Stimulated activated CD8-positive, alpha-beta memory T cell treated with anti-CD3 and anti-CD28 coated beads, Interleukin-12 subunit alpha, Interleukin-12 subunit beta, amount 100 ng/mL, for 4 hours (primary cell): Measurements from ENCODE around the gene MTHFD1.

Experiments used
- DNase-seq: peaks from one replicate; pipeline ENCODE4 v3.0.0-alpha.2; 2020; ENCODE audit warnings: low read depth

The MTHFD1 gene

DNA sequence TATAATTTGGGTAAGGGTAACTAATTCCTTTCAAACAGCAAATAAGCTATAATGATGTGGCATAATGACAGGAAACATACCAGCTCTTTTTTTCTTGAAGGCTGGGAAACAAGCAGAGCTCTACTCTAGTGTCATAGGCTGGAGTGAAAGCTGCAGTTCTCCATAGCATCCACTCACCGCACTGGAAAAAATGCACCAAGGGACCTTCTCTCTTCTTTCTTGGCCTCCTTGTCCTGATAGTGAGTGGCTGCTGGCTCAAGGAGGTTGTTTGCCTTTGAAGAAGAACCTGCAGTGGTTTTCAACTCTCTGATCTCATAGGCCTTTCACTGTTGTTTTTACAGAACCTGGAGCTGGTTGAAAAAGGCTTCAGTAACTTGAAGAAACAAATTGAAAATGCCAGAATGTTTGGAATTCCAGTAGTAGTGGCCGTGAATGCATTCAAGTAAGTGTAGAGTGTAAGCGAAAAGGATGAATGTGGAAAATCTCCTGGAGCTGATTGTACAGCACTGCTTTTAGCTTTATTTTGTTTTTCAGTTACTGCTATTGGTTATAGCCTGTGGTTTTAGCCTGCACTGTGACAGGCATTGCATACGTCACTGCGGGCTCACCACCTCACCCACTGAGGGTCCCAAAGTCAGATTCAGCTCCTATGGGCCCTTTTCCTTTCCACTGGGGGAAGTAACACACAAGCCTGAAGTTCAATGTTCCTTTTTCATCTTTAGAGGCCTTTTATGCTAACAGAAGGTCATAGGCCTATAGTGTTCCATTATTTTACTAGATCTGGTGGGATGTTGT is 59.9 kb downstream of the MTHFD1 start:
- DNase-seq: peak; percentile 14

DNA sequence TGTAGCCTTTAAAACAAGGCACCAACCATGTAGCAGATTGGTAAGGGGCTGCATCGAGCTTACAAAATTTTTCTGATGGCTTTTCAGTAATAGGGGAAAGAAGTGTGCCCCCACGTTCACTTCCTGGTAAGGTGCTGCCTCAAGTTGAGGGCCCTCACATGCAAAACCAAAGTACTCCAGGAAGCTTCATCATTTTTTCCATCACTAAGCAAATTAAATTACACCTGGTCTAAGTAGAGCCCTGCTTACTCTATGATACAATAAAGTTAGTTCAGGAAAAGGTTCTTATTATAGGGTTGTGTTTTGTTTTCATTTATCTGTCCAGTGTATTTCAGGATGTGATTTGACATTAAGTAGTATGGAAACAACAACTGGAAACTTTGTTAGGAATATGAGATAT is 62.1 kb downstream of the MTHFD1 start:
- DNase-seq: no peak

DNA sequence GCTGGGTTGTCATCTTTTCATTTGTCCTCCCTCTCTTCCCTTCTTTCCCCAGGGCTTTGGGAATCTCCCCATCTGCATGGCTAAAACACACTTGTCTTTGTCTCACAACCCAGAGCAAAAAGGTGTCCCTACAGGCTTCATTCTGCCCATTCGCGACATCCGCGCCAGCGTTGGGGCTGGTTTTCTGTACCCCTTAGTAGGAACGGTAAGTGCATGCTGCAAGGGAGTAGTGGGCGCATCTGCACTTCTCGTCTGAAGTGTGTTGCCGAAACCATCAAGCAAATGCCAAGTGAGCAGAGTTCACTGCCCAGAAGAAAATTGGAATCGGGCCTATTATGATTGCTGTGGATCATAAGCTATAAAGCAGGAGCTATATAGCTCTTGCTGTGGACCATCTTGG is 66.5 kb downstream of the MTHFD1 start:
- no peak for DNase-seq

DNA sequence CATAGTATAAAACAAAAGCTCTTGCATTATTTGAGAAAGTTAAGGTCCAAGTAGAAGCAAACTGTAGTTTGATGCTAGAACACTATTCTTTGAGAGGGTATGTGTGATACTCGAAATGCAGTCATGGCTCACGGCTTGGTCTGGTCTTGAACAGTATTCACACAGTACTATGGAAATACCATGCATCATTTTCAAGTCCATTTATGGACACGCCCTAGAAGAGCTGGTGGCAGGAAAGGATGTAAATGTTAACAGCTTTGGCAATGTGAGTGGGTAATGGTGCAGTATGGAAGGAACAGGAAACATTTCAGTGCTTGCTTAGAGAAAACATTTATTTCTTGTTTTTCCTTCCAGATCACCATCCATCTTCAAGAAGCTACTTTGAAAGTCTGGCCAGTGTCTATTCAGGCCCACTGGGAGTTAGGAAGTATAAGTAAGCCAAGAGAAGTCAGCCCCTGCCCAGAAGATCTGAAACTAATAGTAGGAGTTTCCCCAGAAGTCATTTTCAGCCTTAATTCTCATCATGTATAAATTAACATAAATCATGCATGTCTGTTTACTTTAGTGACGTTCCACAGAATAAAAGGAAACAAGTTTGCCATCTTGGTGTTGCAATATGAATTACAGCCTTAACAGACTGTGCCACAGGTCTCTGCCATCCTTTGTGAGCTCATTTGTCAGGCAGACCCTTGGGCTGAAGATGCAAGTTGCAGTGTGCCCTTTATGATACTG is 71.4 kb downstream of the MTHFD1 start:
- DNase-seq: no peak

DNA sequence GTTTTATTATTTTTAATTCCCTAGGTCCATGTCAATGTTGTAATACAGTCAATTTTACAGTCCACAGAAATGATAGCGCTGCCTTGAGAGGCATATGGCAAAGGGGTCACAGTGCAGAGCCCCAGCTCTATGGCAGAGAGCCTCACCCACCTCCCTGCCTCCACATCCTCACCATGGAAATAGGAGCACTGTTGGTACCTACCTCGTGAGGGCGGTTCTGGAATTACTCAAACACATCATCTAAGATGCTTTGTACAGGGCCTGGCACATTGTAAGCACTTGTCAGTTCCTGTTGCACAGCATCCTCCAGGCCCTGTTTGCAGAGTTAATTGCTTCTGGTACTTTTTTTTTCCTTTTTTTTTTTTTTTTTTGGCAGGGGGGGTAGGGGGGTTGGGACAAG is 73.1 kb downstream of the MTHFD1 start:
- DNase-seq: no peak

DNA sequence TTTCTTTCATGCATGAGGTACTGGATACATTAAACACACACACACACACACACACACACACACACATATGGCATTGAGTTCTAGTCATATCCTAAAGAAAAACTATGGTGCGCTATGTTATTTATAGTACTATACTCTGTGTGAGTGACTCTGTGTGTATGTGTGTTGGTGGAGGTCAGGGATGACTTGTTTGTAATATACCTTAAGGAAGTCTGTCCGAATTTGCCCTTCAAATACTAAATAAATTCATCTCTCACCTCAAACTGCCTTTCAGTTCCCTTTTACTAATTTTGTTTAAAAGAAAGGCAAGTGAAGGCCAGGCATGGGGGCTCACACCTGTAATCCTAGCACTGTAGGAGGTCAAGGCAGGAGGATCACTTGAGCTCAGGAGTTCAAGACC is 75.0 kb downstream of the MTHFD1 start:
- DNase-seq: no peak

DNA sequence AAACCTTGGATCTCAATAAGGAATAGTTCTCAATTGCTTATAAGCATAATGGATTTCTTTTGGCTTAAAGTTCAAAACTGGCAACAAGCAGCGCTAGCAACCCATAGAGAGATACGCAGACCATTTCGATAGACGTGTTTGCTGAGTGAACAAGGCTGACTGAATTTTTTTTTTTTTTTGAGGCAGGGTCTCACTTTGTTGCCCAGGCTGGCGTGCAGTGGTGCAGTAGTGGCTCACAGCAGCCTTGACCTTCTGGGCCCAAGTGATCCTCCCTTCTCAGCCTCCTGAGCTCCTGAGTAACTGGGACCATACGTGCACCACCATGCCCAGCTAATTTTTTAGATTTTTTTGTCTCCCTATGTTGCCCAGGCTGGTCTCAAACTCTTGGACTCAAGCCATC is 75.7 kb downstream of the MTHFD1 start:
- DNase-seq: no peak

DNA sequence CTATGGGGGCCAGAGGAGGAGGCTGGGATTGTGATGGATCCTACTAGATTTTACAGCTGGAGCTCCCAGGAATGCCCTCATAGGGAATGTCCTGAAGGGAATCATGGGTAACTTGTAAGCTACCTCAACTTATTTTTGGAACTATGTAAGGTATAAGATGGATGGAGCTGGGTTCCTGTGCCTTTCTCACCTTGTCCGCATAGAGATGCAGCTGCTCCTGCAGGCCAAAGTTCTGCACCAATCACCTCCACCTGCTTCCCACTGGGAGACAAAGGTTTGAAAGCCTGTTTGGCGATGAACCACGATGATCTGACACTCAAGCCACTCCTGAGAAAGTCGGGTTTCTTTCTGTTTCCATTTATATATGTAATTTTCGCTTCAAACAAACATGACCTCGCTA is 76.5 kb downstream of the MTHFD1 start:
- no peak for DNase-seq

DNA sequence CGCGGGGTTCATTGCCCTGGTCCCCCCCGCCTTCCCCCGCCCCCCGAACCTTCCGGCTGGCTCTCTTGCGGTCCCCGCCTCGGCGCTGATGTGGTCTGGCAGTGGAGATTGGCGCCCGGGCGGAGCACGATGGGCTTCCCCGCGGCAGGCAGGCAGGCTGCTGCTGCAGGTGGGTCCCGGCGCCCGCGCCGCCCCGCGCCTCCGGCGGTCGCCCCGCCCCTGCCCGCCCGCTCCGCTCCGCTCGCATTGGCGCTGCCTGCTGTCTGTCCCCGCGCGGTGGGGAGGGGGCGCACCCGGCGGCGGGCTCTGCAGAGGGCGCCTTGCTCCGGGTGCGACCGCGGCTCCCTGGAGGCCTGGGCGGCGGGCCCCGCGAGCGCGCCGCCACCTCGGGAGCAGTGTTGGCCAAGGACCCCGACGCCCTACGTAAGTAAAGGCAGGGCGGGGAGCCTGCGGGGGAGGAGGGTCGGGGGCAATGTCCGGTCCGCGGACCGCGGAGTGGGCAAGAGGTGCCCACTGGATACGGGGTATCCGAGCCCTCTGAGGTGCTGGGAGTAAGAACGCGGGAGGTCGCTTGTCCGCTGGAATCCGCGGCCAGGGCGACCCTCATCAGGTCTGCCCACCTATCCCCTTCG is 77.2 kb downstream of the MTHFD1 start, which contains the start of gene AKAP5:
Gene AKAP5, plus strand, starts transcription at position 309 of the 632 bp plus-strand sequence. CDS start 2,896 bp downstream, outside the sequence.
- peak; percentile 47 for DNase-seq

DNA sequence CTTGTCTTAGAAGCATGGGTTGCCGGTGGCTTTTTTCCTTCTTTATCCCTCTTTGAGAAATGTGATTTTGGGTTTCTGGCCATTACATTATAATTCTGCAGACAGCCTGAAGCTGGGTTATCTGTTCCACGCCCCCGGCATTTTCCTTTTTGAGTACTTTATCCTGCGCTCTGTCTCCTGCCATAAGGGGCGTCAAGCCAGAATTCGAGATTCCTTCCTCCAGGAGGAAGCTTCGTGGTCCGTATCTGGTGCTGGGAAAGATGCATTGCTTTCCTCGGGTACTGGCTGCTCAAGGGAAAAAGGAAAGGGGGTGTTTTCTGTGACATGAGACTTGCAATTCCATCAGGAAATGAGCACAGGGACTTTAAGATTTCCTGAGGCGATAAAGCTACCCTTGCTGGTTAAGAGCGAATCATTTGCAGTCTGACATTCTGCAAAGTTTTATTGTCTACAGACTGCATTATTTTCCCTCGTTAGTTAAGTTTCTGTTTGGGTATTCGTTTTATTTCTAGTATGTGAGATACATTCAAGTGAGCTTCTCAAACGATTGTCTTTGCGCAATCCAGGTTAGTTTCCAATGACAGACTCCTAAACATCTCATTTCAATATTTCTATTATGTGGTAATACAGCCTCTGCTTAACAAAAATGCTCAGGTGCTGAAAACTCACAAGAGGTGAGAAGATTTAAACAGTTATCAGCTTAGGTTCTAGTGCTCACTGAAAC is 77.8 kb downstream of the MTHFD1 start:
- DNase-seq: no peak

DNA sequence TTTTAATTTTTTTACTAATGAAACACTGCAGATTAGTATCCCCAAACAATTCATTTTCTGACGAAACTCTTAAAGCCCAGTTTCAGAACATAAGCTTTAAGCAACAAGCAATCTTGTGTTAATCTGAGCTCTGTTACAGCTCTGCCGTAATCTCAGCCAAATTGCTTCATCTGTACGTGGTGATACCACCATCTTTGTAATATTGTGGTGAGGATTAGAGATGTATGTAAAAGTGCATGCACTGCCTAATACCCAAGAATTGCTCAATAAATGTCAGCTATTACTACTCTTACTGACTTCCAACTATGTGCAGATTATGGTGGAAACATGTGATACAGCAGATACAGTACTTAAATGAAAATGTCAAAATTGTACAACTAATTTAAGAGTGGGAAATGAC is 78.9 kb downstream of the MTHFD1 start:
- DNase-seq: no peak

DNA sequence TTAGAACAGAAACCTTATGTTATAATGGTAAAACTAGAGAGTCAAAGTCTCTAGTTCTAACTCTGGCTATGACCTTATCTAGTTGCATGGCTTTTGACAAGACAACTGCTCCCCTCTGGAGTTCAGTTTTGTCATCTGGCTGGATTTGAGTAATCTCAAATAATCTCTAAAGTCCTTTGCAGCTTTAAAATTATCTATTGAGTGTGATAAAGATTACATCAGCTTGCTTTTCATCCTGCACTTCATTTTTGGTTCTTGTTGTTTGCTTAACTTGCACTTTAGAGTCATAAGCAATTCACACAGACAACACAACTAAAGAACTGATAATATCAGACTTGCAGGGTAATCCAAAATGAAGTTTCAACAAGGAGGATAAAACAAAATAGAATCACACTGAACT is 79.4 kb downstream of the MTHFD1 start:
- DNase-seq: no peak

DNA sequence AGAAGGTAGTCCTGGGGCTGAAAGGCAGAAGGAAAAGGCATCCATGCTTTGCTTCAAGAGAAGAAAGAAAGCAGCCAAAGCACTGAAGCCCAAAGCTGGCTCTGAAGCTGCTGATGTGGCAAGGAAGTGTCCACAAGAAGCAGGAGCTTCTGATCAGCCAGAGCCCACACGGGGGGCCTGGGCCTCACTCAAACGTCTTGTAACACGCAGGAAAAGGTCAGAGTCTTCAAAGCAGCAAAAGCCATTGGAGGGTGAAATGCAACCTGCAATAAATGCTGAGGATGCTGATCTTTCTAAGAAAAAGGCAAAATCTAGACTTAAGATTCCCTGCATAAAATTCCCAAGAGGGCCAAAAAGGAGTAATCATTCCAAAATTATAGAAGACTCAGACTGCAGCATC is 80.3 kb downstream of the MTHFD1 start:
- DNase-seq: no peak

DNA sequence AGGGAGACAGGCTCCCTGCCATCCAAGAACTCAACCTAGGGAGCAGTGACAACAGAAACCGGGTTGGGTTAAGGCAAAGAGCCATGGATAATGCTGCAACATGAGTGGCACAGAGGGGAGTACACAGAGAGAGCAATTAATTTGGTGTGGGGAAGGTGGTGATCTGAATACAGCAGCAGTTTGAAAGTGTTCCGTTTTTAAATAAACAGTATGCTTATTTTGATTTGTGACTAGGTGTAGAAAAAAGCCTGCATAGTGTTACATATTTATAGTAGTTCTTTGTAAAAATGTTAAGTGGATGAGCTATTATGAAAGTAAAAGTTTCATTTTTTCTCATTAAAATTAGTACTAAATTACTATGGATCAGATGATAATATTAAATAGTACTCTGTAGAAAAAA is 85.9 kb downstream of the MTHFD1 start:
- no peak for DNase-seq

DNA sequence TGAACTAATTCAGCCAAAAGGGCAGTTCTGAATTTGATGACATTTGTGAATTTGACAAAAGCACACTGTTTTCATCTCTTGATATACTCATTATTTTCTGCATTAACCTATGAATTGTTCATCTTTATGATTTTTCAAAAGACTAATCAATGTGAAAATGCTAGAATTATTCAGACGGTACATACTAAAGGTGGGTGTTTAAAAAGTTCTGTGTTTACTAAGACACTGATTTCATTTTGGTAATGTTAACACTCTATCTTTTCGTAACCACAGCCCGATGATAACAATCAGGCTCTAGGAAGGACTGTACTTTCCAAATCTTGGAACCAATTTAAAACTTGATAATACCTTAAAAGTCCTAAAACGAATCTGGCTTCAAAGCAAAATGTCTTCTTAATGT is 86.5 kb downstream of the MTHFD1 start:
- no peak for DNase-seq

DNA sequence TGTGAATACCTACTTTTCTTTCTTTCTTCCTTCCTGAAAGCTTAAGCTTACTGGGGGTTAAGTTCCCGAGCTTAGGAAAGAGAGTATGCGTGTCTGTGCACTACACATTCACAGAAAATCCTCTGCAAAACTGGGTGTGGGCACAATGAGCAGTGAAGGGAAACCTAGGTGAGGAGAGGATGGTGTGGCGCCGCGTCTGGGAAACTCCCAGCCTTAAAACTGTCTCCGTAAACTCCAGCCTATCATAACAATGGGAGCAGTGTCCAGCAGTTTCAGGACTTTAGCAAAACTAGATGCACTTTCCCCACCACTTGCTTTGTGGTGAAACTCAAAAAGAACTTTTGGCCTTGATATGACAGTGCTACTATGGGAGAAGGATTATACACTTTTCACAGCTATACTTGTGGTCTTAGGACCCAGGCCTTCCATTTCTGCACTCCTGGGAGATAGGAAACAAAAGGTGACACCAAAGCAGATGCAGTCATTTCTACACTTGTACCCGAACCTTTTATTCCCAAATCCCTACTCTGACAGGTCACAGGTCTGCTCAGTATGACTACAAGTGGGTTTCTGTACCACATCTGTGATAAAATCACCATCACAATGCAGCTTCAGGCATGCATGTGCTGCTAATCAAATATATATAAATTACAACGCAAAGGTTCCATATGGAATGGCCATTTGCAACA is 87.6 kb downstream of the MTHFD1 start:
- no peak for DNase-seq

DNA sequence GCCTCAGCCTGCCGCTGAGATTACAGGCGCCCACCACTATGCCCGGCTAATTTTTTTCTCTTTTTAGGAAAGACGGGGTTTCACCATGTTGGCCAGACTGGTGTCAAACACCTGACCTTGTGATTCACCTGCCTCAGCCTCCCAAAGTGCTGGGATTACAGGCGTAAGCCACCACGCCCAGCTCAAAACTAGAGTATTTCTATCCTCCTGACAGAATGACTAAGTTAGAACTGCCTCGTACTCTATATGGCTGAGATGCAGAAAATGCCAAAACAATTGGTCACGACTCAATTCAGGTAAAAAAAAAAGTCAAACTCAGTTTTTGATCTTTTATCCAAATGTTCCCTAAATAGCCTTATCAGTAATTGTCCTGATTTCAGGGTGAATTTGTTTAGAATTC is 88.3 kb downstream of the MTHFD1 start:
- no peak for DNase-seq

DNA sequence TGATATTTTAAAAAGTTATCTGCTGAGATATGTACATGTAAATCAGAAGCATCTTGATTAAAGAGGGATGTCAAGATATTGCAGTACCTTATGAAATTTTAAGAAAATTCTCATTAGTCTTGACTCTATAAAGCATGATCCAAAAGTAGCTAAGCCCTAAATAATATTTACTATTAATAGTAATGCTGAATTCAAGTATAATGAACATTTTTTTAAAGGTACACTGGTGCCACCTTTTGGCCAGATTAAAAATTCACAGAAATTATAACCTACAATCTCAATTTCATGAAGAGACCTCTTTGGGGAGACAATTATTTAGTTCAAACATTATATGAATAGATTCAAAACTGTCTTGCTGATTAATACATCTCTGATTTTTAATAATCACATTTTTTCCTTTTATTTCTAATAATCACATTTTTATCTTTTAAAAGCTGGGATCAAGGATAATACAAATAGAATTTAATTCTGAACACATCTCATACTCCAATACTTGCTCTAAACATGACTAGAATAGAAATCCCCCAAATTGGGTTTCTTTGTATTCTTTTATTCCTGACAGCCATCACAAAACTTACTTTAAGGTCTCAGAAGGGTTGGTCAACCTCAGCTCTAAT is 90.6 kb downstream of the MTHFD1 start:
- DNase-seq: no peak

DNA sequence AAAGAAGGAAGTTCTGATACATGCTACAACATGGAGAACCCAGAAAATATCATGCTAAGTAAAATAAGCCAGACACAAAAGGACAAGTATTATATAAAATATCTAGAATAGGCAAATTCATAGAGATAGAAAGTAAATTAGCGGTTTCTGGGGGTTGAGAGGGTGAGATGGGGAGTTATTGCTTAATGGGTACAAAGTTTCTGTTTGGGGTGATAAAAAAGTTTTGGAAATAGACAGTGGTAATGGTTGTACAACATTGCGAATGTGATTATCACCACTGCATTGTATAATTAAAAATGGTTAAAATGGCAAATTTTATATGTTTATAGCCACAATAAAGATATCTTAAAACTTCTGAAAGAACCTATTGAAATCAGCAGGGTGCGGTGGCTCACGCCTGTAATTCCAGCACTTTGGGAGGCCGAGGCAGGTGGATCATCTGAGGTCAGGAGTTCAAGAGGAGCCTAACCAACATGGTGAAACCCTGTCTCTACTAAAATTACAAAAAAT is 100.5 kb downstream of the MTHFD1 start:
- DNase-seq: no peak

DNA sequence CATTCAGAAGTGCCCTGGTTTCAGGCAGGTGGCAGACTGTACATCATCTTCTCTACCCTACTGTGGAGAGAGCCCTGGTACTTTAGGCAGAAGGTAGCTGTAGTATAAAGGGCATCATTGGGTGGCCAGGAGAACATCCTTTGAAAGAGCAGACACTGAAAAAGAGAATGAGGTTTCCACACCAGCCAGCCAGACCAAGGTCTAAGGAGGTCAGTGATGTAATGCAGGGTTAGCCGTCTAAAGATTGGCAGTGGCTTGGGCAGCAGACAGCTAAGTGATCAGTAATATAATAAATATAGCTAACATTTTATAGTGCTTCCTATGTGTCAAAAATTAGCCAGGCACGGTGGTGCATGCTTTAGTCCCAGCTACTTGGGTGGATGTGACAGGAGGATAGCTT is 103.5 kb downstream of the MTHFD1 start:
- DNase-seq: no peak

DNA sequence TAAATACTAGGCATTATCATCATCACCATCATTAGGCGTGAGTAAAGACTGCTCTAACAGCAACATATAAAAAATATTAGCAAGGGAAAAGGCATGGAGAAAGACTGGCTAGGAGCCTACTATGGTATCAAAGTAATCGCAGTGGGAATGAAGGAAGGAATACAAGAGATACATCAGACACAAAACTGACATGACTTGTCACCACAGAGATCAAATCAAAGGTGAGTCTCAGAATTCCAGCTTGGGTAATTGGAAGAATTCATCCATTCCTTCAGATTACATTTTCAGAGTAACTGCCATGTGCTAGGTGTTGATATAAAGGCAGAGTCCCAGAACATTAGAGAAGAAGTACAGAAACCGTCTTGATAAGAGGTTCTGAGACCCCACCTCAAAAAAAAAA is 105.3 kb downstream of the MTHFD1 start:
- DNase-seq: no peak
